Cardiac fibroblast (primary cell): ENCODE data around the gene ENSA.
"Not testable (repeated sequence)": the region's sequence is repeated elsewhere in the genome, so short reads cannot be mapped to it uniquely, and the experiment has no call there.

Source experiments
- DNase-seq, 2 donors: peaks; one replicate each; pipeline versions ENCODE4 v3.0.0 to v3.0.0-alpha.2; 2010; ENCODE audit warnings: low read depth in 2 of 2
- H3K4me3 ChIP-seq, 2 donors: replicated peaks in 1 of 2; 1 replicate in 1 of 2; 2 replicates in 1 of 2; pipeline ENCODE4 v1.5.1; 2011; ENCODE audit warnings: low read depth in 2 of 2, low read length in 2 of 2, mild to moderate bottlenecking in 2 of 2, moderate library complexity in 1 of 2
- CTCF ChIP-seq: IDR thresholded peaks from one replicate; pipeline ENCODE4 v1.5.1; 2011; ENCODE audit warnings: low read depth, mild to moderate bottlenecking, low read length, inconsistent platforms

ENSA gene

DNA sequence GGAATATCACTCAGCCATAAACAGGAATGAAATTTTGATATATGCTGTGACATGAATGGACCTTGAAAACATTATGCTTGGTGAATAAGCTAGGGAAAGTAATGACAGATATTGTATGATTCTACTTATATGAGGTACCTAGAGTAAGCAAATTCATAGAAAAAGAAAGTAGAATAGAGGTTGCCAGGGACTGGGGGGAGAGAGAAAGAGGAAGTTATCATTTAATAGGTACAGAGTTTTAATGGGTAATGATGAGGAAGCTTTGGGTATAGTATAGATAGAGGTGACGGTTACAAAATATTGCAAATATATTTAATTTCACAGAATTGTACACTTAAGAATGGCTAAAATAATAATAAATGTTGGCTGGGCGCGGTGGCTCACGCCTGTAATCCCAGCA lies 31.2 kb upstream of the ENSA start:
- DNase-seq, result no peak
- TF ChIP-seq CTCF, result no peak
- H3K4me3 ChIP-seq, result no peak overlapping the region

GRCh38 chr1:150657064-150657463 lies 27.7 kb upstream of the ENSA start:
- not testable (repeated sequence) for H3K4me3 ChIP-seq, DNase-seq

DNA sequence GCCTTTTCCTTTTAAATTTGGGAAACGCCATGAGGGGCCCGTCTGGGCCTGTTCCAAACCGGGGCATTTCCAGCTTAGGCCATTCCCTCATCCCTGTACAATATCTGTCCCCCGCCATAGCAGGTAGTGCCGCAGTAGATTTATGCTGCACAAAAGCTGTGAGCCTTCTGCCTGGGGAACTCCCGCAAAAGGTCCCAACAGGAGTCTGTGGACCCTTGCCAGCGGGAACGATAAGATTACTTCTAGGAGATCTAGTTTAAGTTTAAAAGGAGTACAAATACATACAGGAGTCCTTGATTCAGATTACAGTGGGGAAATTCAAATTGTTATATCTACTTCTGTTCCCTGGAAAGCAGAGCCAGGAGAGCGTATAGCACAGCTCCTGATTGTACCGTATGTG lies 25.2 kb upstream of the ENSA start:
- H3K4me3 ChIP-seq, DNase-seq: not testable (repeated sequence)

DNA sequence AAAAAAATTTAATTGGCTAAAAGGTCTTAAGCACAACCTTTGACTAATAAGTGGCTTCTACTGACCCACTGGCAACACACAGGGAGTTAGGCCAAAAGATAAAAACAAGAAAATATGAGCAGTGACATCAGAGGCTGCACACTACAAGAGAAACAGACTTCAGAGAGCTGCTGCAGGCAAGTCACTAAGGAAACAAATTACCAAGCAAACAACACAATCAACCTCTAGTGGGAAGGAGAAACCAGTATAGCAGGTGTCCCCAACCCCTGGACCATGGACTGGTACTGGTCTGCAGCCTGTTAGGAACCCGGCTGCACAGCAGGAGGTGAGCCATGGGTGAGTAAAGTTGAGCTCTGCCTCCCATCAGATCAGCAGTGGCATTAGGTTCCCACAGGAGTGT lies 20.8 kb upstream of the ENSA start:
- no peak overlapping the region for H3K4me3 ChIP-seq
- no peak for TF ChIP-seq CTCF
- DNase-seq, result peak; percentile 11 to 71

- H3K4me3 ChIP-seq, result no peak overlapping the region
- TF ChIP-seq CTCF, result no peak
- no peak for DNase-seq
These were observed 20.1 kb upstream of the ENSA start for GRCh38 chr1:150649441-150650075.

GRCh38 chr1:150642296-150642695 lies 12.9 kb upstream of the ENSA start:
- DNase-seq, result no peak
- H3K4me3 ChIP-seq, result no peak overlapping the region

DNA sequence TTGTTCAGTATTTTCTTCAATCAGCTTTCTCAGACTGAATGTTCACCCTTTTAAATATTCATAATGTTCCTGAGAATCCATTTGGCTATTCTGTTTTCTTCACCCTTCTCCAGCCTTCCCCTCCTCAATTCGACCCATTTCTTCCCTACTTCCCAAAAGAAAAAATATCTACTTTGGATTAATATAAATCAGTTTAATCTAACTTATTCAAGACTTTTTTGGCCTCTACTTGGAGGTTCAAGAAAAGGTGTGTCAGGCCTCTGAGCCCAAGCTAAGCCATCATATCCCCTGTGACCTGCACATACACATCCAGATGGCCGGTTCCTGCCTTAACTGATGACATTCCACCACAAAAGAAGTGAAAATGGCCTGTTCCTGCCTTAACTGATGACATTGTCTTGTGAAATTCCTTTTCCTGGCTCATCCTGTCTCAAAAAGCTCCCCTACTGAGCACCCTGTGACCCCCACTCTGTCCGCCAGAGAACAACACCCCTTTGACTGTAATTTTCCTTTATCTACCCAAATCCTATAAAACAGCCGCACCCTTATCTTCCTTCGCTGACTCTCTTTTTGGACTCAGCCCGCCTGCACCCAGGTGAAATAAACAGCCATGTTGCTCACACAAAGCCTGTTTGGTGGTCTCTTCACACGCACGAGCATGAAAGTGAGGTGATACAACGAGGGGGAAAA lies 11.9 kb upstream of the ENSA start:
- not testable (repeated sequence) for H3K4me3 ChIP-seq, DNase-seq

More at GRCh38 chr1:150642296-150642695, 12.9 kb upstream of the ENSA start:
- no peak for TF ChIP-seq CTCF

DNA sequence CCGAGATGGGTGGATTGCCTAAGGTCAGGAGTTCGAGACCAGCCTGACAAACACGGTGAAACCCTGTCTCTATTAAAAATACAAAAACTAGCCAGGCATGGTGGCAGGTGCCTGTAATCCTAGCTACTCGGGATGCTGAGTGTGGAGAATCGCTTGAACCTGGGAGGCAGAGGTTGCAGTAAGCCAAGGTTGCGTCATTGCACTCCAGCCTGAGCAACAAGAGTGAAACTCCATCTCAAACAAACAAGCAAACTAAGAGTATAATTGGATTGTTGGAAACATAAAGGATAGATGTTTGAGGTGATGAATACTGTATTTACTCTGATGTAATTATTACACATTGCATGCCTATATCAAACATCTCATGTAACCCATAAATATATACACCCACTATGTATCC lies 9.0 kb upstream of the ENSA start:
- DNase-seq, H3K4me3 ChIP-seq: not testable (repeated sequence)

- not testable (repeated sequence) for H3K4me3 ChIP-seq, DNase-seq
These were observed 5.6 kb upstream of the ENSA start for GRCh38 chr1:150634839-150635622.
